H1 (cell line): ENCODE measurements around the gene PPP6C. TPM values are rescaled to one million over a fixed set of nuclear protein-coding genes. Genes with fewer than 3 reads are reported as not detected.

Experiments
- CTCF ChIA-PET: fragments of 300-600 bp; sonication (Branson Sonifier 250); formaldehyde crosslinking; loops from one replicate; lab custom pipeline; 2021; ENCODE audit not compliant: partially characterized antibody; lab: Charles Lee
- POLR2A ChIA-PET: fragments of 300-600 bp; sonication (Branson Sonifier 250); formaldehyde crosslinking; loops from one replicate; lab custom pipeline; 2021; ENCODE audit warnings: inconsistent platforms; ENCODE audit not compliant: partially characterized antibody; lab: Charles Lee
- DNase-seq, 2 experiments: peaks; one replicate each; pipeline versions ENCODE4 v3.0.0 to v3.0.0-alpha.2; 2010 to 2022; ENCODE audit warnings: low spot score in 2 of 2, low read depth in 1 of 2, mixed read lengths in 1 of 2
- FAIRE-seq: peaks from 2 replicates; lab custom pipeline; 2011; peaks lifted over from hg19 to GRCh38; lab: Jason Lieb, UNC
- H2AFZ ChIP-seq: 2 replicates; pipeline ENCODE4 v1.8.1; 2012; ENCODE audit warnings: low read length, inconsistent platforms
- H2AK5ac ChIP-seq: 2 replicates; pipeline ENCODE4 v1.6.1; 2013; ENCODE audit warnings: low read depth, low read length
- H2BK120ac ChIP-seq: replicated peaks from 2 replicates; pipeline ENCODE3; 2013; ENCODE audit warnings: low read depth, low read length, inconsistent platforms
- H2BK12ac ChIP-seq: 2 replicates; pipeline ENCODE4 v1.6.1; 2013; ENCODE audit warnings: low read depth, low read length
- H2BK15ac ChIP-seq: 2 replicates; pipeline ENCODE4 v1.6.1; 2013; ENCODE audit warnings: low read length
- H2BK20ac ChIP-seq: 2 replicates; pipeline ENCODE4 v1.6.1; 2013; ENCODE audit warnings: low read length
- H2BK5ac ChIP-seq: 2 replicates; pipeline ENCODE4 v1.6.1; 2013; ENCODE audit warnings: low read depth, low read length
- H3K14ac ChIP-seq: 2 replicates; pipeline ENCODE4 v1.6.1; 2013; ENCODE audit warnings: inconsistent platforms; ENCODE audit not compliant: insufficient read length
- H3K18ac ChIP-seq: 2 replicates; pipeline ENCODE4 v1.6.1; 2013; ENCODE audit warnings: low read length; ENCODE audit errors: extremely low read depth
- H3K23ac ChIP-seq: 2 replicates; pipeline ENCODE4 v1.6.1; 2013; ENCODE audit warnings: inconsistent platforms; ENCODE audit not compliant: insufficient read length
- H3K23me2 ChIP-seq: 2 replicates; pipeline ENCODE4 v1.6.1; 2013; ENCODE audit warnings: low read depth, low read length
- H3K27ac ChIP-seq: 2 replicates; pipeline ENCODE4 v1.6.1; 2011; ENCODE audit warnings: low read depth, low read length, inconsistent platforms
- H3K27me3 ChIP-seq, 4 experiments: replicated peaks in 1 of 4; 1 replicate in 1 of 4; 2 replicates in 3 of 4; pipeline versions ENCODE4 v1.6.1 to v1.8.1; 2011 to 2013; ENCODE audit warnings: low read length in 3 of 4, mild to moderate bottlenecking in 3 of 4, inconsistent platforms in 2 of 4, mixed read lengths in 2 of 4, moderate library complexity in 1 of 4; ENCODE audit not compliant: control insufficient read depth in 3 of 4, insufficient read depth in 3 of 4; ENCODE audit errors: extremely low read depth in 1 of 4
- H3K36me3 ChIP-seq, 4 experiments: 2 replicates each; pipeline versions ENCODE4 v1.6.1 to v1.8.1; 2011 to 2013; ENCODE audit warnings: mild to moderate bottlenecking in 4 of 4, low read length in 3 of 4, moderate library complexity in 2 of 4, control low read depth in 1 of 4, inconsistent platforms in 1 of 4; ENCODE audit not compliant: insufficient read depth in 4 of 4, control insufficient read depth in 2 of 4
- H3K4ac ChIP-seq: replicated peaks from 2 replicates; pipeline ENCODE3; 2013; ENCODE audit warnings: low read length, low read depth, mixed read lengths, inconsistent platforms; ENCODE audit not compliant: insufficient read length
- H3K4me1 ChIP-seq, 4 experiments: replicated peaks in 1 of 4; 1 replicate in 1 of 4; 2 replicates in 3 of 4; pipeline versions ENCODE4 v1.6.1 to v1.8.1; 2011 to 2013; ENCODE audit warnings: low read length in 3 of 4, inconsistent platforms in 2 of 4, mixed read lengths in 1 of 4; ENCODE audit not compliant: insufficient read depth in 4 of 4, control insufficient read depth in 3 of 4
- H3K4me2 ChIP-seq, 2 experiments: 2 replicates each; pipeline versions ENCODE4 v1.6.1 to v1.8.1; 2011 to 2013; ENCODE audit warnings: low read depth in 2 of 2, low read length in 2 of 2, control low read depth in 1 of 2, inconsistent platforms in 1 of 2, mild to moderate bottlenecking in 1 of 2; ENCODE audit not compliant: insufficient read depth in 1 of 2
- H3K4me3 ChIP-seq, 4 experiments: fragments of 200-600, 300-600 bp in 1 of 4; sonication (generic), shearing (Covaris generic), sonication (Bioruptor Twin) in 1 of 4; 2 replicates each; pipeline versions ENCODE4 v1.5.1 to v1.8.1; 2011 to 2016; ENCODE audit warnings: low read length in 4 of 4, low read depth in 3 of 4, control low read depth in 2 of 4, inconsistent platforms in 2 of 4, mild to moderate bottlenecking in 2 of 4, mixed read lengths in 1 of 4, moderate library complexity in 1 of 4; ENCODE audit not compliant: insufficient read depth in 2 of 4; ENCODE audit errors: extremely low read depth in 1 of 4
- H3K56ac ChIP-seq: replicated peaks from 2 replicates; pipeline ENCODE3; 2013; ENCODE audit warnings: low read depth, mild to moderate bottlenecking, mixed read lengths, low read length, inconsistent platforms; ENCODE audit not compliant: insufficient read length
- H3K79me1 ChIP-seq: 2 replicates; pipeline ENCODE4 v1.6.1; 2013; ENCODE audit warnings: low read depth, low read length, control low read depth
- H3K79me2 ChIP-seq, 2 experiments: 2 replicates each; pipeline versions ENCODE4 v1.6.1 to v1.8.1; 2012 to 2013; ENCODE audit warnings: low read length in 2 of 2, mild to moderate bottlenecking in 2 of 2, inconsistent platforms in 1 of 2; ENCODE audit not compliant: insufficient read depth in 2 of 2, control insufficient read depth in 1 of 2
- H3K9ac ChIP-seq, 4 experiments: replicated peaks in 1 of 4; 1 replicate in 1 of 4; 2 replicates in 3 of 4; pipeline versions ENCODE4 v1.6.1 to v1.8.1; 2011 to 2013; ENCODE audit warnings: low read depth in 3 of 4, low read length in 3 of 4, control low read depth in 2 of 4, mild to moderate bottlenecking in 2 of 4, moderate library complexity in 2 of 4, inconsistent platforms in 1 of 4; ENCODE audit errors: extremely low read depth in 1 of 4
- H3K9me3 ChIP-seq, 2 experiments: 2 replicates each; pipeline versions ENCODE4 v1.6.1 to v1.8.1; 2012 to 2013; ENCODE audit warnings: mild to moderate bottlenecking in 2 of 2, moderate library complexity in 2 of 2, control low read depth in 1 of 2, inconsistent platforms in 1 of 2, low read depth in 1 of 2, low read length in 1 of 2, mixed read lengths in 1 of 2; ENCODE audit not compliant: insufficient read depth in 2 of 2
- H4K20me1 ChIP-seq, 2 experiments: replicated peaks in 1 of 2; 2 replicates each; pipeline versions ENCODE3 to v1.8.1; 2011 to 2013; ENCODE audit warnings: inconsistent platforms in 2 of 2, low read length in 2 of 2, mild to moderate bottlenecking in 1 of 2; ENCODE audit not compliant: insufficient read depth in 2 of 2, control insufficient read depth in 1 of 2
- H4K5ac ChIP-seq: 2 replicates; pipeline ENCODE4 v1.6.1; 2013; ENCODE audit warnings: low read length, low read depth, mixed read lengths, inconsistent platforms; ENCODE audit not compliant: insufficient read length
- H4K8ac ChIP-seq: 2 replicates; pipeline ENCODE4 v1.8.0; 2013; ENCODE audit warnings: mild to moderate bottlenecking, moderate library complexity, low read length, inconsistent platforms; ENCODE audit not compliant: insufficient read depth; ENCODE audit errors: extremely low read depth
- H4K91ac ChIP-seq: replicated peaks from 2 replicates; pipeline ENCODE3; 2013; ENCODE audit warnings: low read length, mixed read lengths, inconsistent platforms; ENCODE audit not compliant: insufficient read length
- BRCA1 ChIP-seq: IDR thresholded peaks from 2 replicates; pipeline ENCODE4 v1.6.1; 2012; ENCODE audit warnings: low read depth, low read length, improper control_type of control experiment
- CBX5 ChIP-seq: fragments of 300-800, 300-1000 bp; sonication (generic); IDR thresholded peaks from 2 replicates; pipeline ENCODE4 v1.7.1; 2016; ENCODE audit warnings: antibody characterized with exemption, low read length, low read depth
- EP300 ChIP-seq, 2 experiments: IDR thresholded peaks; 1 replicate in 1 of 2; 2 replicates in 1 of 2; pipeline ENCODE4 v1.6.1; 2011 to 2012; ENCODE audit warnings: low read depth in 2 of 2, low read length in 2 of 2, mild to moderate bottlenecking in 2 of 2, borderline replicate concordance in 1 of 2, inconsistent platforms in 1 of 2, moderate library complexity in 1 of 2
- GTF2F1 ChIP-seq: IDR thresholded peaks from 2 replicates; pipeline ENCODE4 v1.6.1; 2012; ENCODE audit warnings: low read depth, low read length, improper control_type of control experiment, borderline replicate concordance
- NRF1 ChIP-seq: IDR thresholded peaks from 2 replicates; pipeline ENCODE4 v1.6.1; 2011; ENCODE audit warnings: mild to moderate bottlenecking, low read depth, low read length, improper control_type of control experiment
- PHF8 ChIP-seq: fragments of 200-600 bp; sonication (generic); conservative IDR thresholded peaks from 2 replicates; pipeline ENCODE4 v1.7.1; 2012; ENCODE audit warnings: low read depth, mild to moderate bottlenecking, inconsistent platforms, low read length, moderate library complexity
- POLR2A ChIP-seq, 2 experiments: IDR thresholded peaks; 1 replicate in 1 of 2; 2 replicates in 1 of 2; pipeline ENCODE4 v1.6.1; 2011; ENCODE audit warnings: low read depth in 2 of 2, low read length in 2 of 2, mild to moderate bottlenecking in 2 of 2; ENCODE audit errors: control extremely low read depth in 1 of 2
- SIRT6 ChIP-seq: IDR thresholded peaks from one replicate; pipeline ENCODE4 v1.7.1; 2012; ENCODE audit warnings: low read length, inconsistent platforms
- SP2 ChIP-seq: IDR thresholded peaks from 2 replicates; pipeline ENCODE4 v1.6.1; 2012; ENCODE audit warnings: mild to moderate bottlenecking, low read length, inconsistent platforms
- TBP ChIP-seq: IDR thresholded peaks from 2 replicates; pipeline ENCODE4 v1.6.1; 2011; ENCODE audit warnings: low read depth, low read length, improper control_type of control experiment
- ZNF274 ChIP-seq: IDR thresholded peaks from 2 replicates; pipeline ENCODE4 v1.7.0; 2012; ENCODE audit warnings: low read length, borderline replicate concordance; ENCODE audit errors: extremely low read depth
- WGBS, 2 experiments: shearing (Covaris generic) in 1 of 2; methylation state at CpG; one replicate each; pipeline versions ENCODE4 v1.1.6 to v1.1.7; 2013 to 2015; ENCODE audit warnings: low lambda C conversion rate in 2 of 2, mixed read lengths in 2 of 2, inconsistent platforms in 1 of 2, low coverage in 1 of 2, missing lambda C conversion rate in 1 of 2; ENCODE audit not compliant: insufficient replicate concordance in 2 of 2, insufficient coverage in 1 of 2, insufficient read length in 1 of 2; ENCODE audit errors: extremely low coverage in 1 of 2, missing lambda C conversion rate in 1 of 2; 5-methylcytosine and 5-hydroxymethylcytosine counted together
- polyA plus RNA-seq, 7 experiments: library from polyadenylated mRNA; depleted of rRNA in 3 of 7; stranded (reverse) in 5 of 7; unstranded in 2 of 7; fragments of >200 nt in 5 of 7; fragments of 200-250 nt in 2 of 7; gene quantifications; 1 replicate in 5 of 7; 2 replicates in 1 of 7; 4 replicates in 1 of 7; pipeline versions ENCODE4 v1.2.1 to v1.2.3, GENCODE V29; 2011 to 2013; ENCODE audit warnings: missing spikeins in 2 of 7, mixed read lengths in 2 of 7
- total RNA-seq: library from RNA; stranded (reverse); fragmentation: NEBNext Ultra II Directional; extraction: Animal tissue kit (Norgen Biotek cat#: 25700); gene quantifications from 2 replicates; pipeline ENCODE4 v1.2.1, GENCODE V29; 2021

Gene PPP6C
- total and polyA plus RNA-seq, 2 of the 8 experiments (the other 6 are each of a cell fraction or from before 2014, with no cell fraction given), result 22.8 to 52.3 TPM

DNA sequence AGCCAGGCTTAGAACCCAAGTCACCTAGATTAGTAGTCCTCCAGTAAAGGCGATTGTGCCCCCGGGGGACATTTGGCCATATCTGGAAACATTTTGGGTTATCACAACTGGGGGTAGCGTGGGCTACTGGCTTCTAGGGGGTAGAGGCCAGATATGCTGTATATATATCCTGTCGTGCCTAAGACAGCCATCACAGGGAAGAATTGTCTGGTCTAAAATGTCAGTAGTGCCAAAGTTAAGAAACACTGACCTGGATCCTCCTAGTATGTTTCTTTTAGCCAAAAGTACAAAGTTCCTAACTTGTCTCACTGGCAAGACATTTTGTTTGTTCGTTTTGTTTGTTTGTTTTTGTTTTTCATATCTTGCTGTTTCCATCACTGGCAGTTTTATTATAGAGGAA is 24.6 kb upstream of the PPP6C start:
- Histone ChIP-seq H3K36me3 (peaks cover 2 to 12% (median 9%) of the 10 kb centered on the region in 4 experiments; a peak in 6 of 8 replicates), H2BK120ac (no peak overlapping the region), H3K23ac (no peak overlapping the region), H2BK5ac (no peak overlapping the region), H3K79me2 (no peaks in the 10 kb centered on the region), H3K18ac (no peak overlapping the region), H3K23me2 (no peaks in the 10 kb centered on the region), H2BK15ac (no peak overlapping the region), H3K9ac (no peak overlapping the region), H2BK12ac (no peak overlapping the region), H3K9me3 (no peaks in the 10 kb centered on the region), H4K20me1 (peaks cover 0 to 1% of the 10 kb centered on the region in 2 experiments), H3K79me1 (no peaks in the 10 kb centered on the region), H4K5ac (no peak overlapping the region), H3K27ac (no peak overlapping the region), H3K4me3 (no peak overlapping the region), H4K8ac (peak overlapping the region; percentile 57; the same call in 1 of the 2 replicates), H2AFZ (no peak overlapping the region), H3K4me1 (no peaks in the 10 kb centered on the region), H3K4me2 (no peak overlapping the region), H3K4ac (no peak overlapping the region), H2BK20ac (no peak overlapping the region), H3K14ac (no peak overlapping the region), H3K27me3 (no peaks in the 10 kb centered on the region), H2AK5ac (no peak overlapping the region), H4K91ac (no peak overlapping the region), H3K56ac (no peak overlapping the region)
- no peak for FAIRE-seq
- no peak for DNase-seq
- POLR2A ChIA-PET, result no interaction called here
- 93% methylated on average over 5 of the region's 5 CpGs; no CpG with 5 or more reads in 1 of the 2 experiments for WGBS, 2 experiments
- CTCF ChIA-PET, result no interaction called here
- TF ChIP-seq BRCA1 (no peak), EP300 (IDR thresholded peaks at IDR 0.05; ENCODE audit: borderline replicate concordance in 1 of 2, low read depth in 2 of 2, low read length in 2 of 2) (no peak), GTF2F1 (no peak), CBX5 (no peak), PHF8 (no peak), TBP (no peak), POLR2A (IDR thresholded peaks at IDR 0.05; ENCODE audit: control extremely low read depth in 1 of 2, low read depth in 2 of 2, low read length in 2 of 2) (no peak), SP2 (no peak), NRF1 (no peak), ZNF274 (no peak), SIRT6 (no peak)
